ENCODE measurements around the gene WDPCP. TPM values are rescaled to one million over a fixed set of nuclear protein-coding genes. Genes with fewer than 3 reads are reported as not detected.

Gene WDPCP
- total and polyA plus RNA-seq, 2 donors from 2014 or later, result 2.7 to 15.1 TPM

DNA sequence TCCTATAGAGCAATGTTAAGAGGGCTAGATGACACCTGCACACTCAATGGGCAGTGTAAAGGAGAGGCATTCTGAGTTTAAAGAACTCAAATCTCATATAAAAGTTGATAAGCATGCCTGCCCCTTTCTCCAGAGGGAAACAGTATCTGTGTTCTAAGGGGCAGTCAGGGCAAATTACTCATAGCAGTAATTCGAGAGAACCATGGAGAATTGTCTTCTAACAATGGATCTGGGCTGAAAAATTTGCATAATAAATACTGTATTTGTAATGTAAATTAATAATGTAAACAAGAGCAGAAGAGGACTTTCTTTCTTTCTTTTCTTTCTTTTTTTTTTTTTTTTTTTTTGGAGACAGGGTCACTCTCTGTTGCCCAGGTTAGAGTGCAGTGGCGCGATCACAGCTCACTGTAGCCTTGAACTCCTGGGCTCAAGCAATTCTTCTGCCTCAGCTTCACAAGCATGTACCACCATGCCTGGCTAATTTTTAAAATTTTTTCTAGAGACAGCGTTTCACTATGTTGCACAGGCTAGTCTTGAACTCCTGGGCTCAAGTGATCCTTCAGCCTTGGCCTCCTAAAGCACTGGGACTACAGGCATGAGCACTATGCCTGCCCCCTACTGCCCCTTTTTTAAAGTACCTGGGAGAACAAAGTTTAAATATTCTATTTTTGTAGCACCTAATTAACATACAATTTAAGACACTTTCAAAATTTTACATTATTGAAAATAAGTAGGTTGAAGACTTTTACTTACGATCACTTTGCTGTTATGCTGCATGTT lies 467.0 kb downstream of the WDPCP start:
- FAIRE-seq, result no peak
- intact Hi-C loops (cut with DNase I), result no loop called here

DNA sequence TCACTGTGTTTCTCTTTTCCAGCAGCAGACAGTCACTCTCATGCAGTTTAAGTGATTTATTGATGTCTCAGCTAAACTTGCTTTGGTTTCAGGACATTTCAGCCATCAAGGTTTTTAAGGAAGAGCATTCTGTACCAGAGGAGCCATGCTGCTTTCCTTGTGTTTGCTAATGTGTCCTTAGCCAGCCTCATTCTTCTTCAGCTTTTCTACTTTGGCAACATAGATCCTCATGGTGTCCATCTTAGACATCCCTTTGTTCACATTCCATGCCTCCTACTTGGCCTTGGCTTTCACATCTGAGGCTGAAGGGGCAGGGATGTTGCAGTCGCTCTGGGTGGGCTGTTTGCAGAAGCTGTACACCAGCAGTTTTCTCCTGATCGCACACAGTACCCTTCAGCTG lies 469.5 kb downstream of the WDPCP start:
- intact Hi-C loops (cut with DNase I), result no loop called here
- Histone ChIP-seq H3K9me3 (ENCODE audit: control insufficient read depth in 2 of 3, insufficient read depth in 1 of 3, low read length in 3 of 3) (peaks cover 0 to 10% (median 0%) of the 10 kb centered on the region in 3 donors), H3K27ac (ENCODE audit: low read depth in 2 of 2, low read length in 2 of 2) (no peak overlapping the region), H3K4me1 (ENCODE audit: control insufficient read depth in 2 of 3, insufficient read depth in 2 of 3, low read depth in 1 of 3, low read length in 3 of 3) (no peaks in the 10 kb centered on the region), H3K4me3 (ENCODE audit: low read length in 3 of 3) (no peak overlapping the region), H3K36me3 (ENCODE audit: control insufficient read depth in 2 of 3, insufficient read depth in 3 of 3, low read length in 3 of 3) (peaks cover 0 to 3% (median 0%) of the 10 kb centered on the region in 3 donors), H3K27me3 (ENCODE audit: control insufficient read depth, insufficient read depth, low read length) (no peaks in the 10 kb centered on the region), H3K9ac (ENCODE audit: low read length in 3 of 3) (no peak overlapping the region)
- DNase-seq, result no peak
- TF ChIP-seq, protein P1, sequence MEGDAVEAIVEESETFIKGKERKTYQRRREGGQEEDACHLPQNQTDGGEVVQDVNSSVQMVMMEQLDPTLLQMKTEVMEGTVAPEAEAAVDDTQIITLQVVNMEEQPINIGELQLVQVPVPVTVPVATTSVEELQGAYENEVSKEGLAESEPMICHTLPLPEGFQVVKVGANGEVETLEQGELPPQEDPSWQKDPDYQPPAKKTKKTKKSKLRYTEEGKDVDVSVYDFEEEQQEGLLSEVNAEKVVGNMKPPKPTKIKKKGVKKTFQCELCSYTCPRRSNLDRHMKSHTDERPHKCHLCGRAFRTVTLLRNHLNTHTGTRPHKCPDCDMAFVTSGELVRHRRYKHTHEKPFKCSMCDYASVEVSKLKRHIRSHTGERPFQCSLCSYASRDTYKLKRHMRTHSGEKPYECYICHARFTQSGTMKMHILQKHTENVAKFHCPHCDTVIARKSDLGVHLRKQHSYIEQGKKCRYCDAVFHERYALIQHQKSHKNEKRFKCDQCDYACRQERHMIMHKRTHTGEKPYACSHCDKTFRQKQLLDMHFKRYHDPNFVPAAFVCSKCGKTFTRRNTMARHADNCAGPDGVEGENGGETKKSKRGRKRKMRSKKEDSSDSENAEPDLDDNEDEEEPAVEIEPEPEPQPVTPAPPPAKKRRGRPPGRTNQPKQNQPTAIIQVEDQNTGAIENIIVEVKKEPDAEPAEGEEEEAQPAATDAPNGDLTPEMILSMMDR (IDR thresholded peaks at IDR 0.05; ENCODE audit: borderline replicate concordance, extremely low read depth, insufficient read depth), result no peak
- no peak for FAIRE-seq

More for the DNA sequence above, 467.0 kb downstream of the WDPCP start:
- Histone ChIP-seq H3K9me3 (ENCODE audit: control insufficient read depth in 2 of 3, insufficient read depth in 1 of 3, low read length in 3 of 3) (peaks cover 0 to 3% (median 0%) of the 10 kb centered on the region in 3 donors), H3K36me3 (ENCODE audit: control insufficient read depth in 2 of 3, insufficient read depth in 3 of 3, low read length in 3 of 3) (peaks cover 0 to 3% (median 0%) of the 10 kb centered on the region in 3 donors), H3K27ac (ENCODE audit: low read depth in 2 of 2, low read length in 2 of 2) (no peak overlapping the region), H3K4me1 (ENCODE audit: control insufficient read depth in 2 of 3, insufficient read depth in 2 of 3, low read depth in 1 of 3, low read length in 3 of 3) (no peaks in the 10 kb centered on the region), H3K27me3 (ENCODE audit: control insufficient read depth, insufficient read depth, low read length) (no peaks in the 10 kb centered on the region), H3K9ac (ENCODE audit: low read length in 3 of 3) (no peak overlapping the region), H3K4me3 (ENCODE audit: low read length in 3 of 3) (no peak overlapping the region)
- TF ChIP-seq, protein P1 (IDR thresholded peaks at IDR 0.05; ENCODE audit: borderline replicate concordance, extremely low read depth, insufficient read depth), result no peak
- no peak for DNase-seq

DNA sequence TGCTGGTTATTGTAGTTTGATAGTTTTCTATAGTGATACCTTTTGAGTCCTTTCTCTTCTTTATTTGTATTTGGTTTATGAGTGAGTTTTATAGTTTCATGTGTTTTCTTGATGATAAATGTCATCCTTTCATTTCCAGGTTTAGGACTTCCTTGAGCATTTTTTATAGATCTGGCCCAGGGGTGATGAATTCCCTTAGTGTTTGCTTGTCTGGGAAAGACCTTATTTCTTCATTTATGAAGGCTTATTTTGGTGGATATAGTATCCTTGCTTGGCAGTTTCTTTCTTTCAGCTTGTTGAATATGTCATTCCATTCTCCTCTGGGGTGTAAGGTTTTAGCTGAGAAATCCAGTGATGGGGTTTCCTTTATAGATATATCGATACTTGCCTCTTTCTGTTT lies 483.8 kb downstream of the WDPCP start:
- Histone ChIP-seq H3K4me1 (ENCODE audit: control insufficient read depth in 2 of 3, insufficient read depth in 2 of 3, low read depth in 1 of 3, low read length in 3 of 3) (no peaks in the 10 kb centered on the region), H3K27me3 (ENCODE audit: control insufficient read depth, insufficient read depth, low read length) (no peaks in the 10 kb centered on the region), H3K9ac (ENCODE audit: low read length in 3 of 3) (no peak overlapping the region), H3K4me3 (ENCODE audit: low read length in 3 of 3) (no peak overlapping the region), H3K36me3 (ENCODE audit: control insufficient read depth in 2 of 3, insufficient read depth in 3 of 3, low read length in 3 of 3) (no peaks in the 10 kb centered on the region), H3K9me3 (ENCODE audit: control insufficient read depth in 2 of 3, insufficient read depth in 1 of 3, low read length in 3 of 3) (peaks cover 0 to 31% (median 12%) of the 10 kb centered on the region in 3 donors), H3K27ac (ENCODE audit: low read depth in 2 of 2, low read length in 2 of 2) (no peak overlapping the region)
- TF ChIP-seq, protein P1 (IDR thresholded peaks at IDR 0.05; ENCODE audit: borderline replicate concordance, extremely low read depth, insufficient read depth), result no peak
- FAIRE-seq, result no peak
- no peak for DNase-seq
- intact Hi-C loops (cut with DNase I), result no loop called here
